Natural killer cell treated with Interleukin-12 subunit alpha and Interleukin-12 subunit beta and Interleukin-15 and Interleukin-18, amount 100 ng/mL, for 72 hours (primary cell): ENCODE data around the gene PTPRA. TPM values are rescaled to one million over a fixed set of nuclear protein-coding genes. Genes with fewer than 3 reads are reported as not detected.

ENCODE experiments used
- ATAC-seq, 2 donors: fragments of 150-1000 bp; cut with Tn5 transposase in 1 of 2; sonication (Bioruptor Pico), chemical (Tn5 transposase) in 1 of 2; 2 replicates each; pipeline ENCODE4 v1.10.0; 2021
- DNase-seq: peaks from one replicate; pipeline ENCODE4 v3.0.0; 2022; ENCODE audit warnings: low spot score
- H3K27ac Mint-ChIP-seq, 2 donors: 1 replicate in 1 of 2; 2 replicates in 1 of 2; pipeline ENCODE4 v1.8.0; 2022; ENCODE audit warnings: mixed read lengths in 2 of 2, mild to moderate bottlenecking in 1 of 2, moderate library complexity in 1 of 2
- H3K27me3 Mint-ChIP-seq, 2 donors: 1 replicate in 1 of 2; 2 replicates in 1 of 2; pipeline ENCODE4 v1.8.0; 2022; ENCODE audit warnings: mixed read lengths in 2 of 2
- H3K36me3 Mint-ChIP-seq: one replicate; pipeline ENCODE4 v1.8.0; 2022; ENCODE audit warnings: mixed read lengths
- H3K4me1 Mint-ChIP-seq, 2 donors: 1 replicate in 1 of 2; 2 replicates in 1 of 2; pipeline ENCODE4 v1.8.0; 2022; ENCODE audit warnings: low read depth in 2 of 2, mixed read lengths in 2 of 2, mild to moderate bottlenecking in 1 of 2
- H3K4me3 Mint-ChIP-seq: one replicate; pipeline ENCODE4 v1.8.0; 2022; ENCODE audit warnings: mixed read lengths
- H3K9me3 Mint-ChIP-seq: 2 replicates; pipeline ENCODE4 v1.8.0; 2022; ENCODE audit warnings: mixed read lengths
- total RNA-seq, 2 donors: library from RNA; stranded (reverse); gene quantifications; one replicate each; pipeline ENCODE4 v1.2.3, GENCODE V29; 2022

Gene PTPRA
- total RNA-seq, 2 donors from 2014 or later = 50.4 to 76.0 TPM

DNA sequence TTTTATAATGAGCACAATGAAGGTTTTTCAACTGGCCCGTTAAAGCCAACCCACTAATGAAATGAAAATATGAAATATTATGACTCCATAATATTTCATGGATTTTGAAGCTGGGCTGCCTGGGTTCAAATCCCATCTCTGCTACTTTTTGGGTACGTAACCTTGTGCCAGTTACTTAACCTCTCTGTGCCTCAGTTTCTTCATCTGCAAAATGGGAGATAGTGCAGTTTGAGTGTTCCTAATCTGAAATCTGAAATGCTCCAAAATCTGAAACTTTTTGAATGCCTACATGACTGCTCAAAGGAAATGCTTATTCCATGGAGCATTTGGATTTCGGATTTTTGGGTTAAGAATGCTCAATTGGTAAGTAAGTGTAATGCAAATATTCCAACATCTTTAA lies 29.5 kb downstream of the PTPRA start:
- ATAC-seq (no peak), DNase-seq (no peak)
- Mint-ChIP-seq H3K4me1 (peaks cover 24 to 31% of the 10 kb centered on the region in 2 donors), H3K27ac (no peak overlapping the region), H3K4me3 (no peak overlapping the region), H3K36me3 (no peaks in the 10 kb centered on the region), H3K27me3 (no peaks in the 10 kb centered on the region), H3K9me3 (no peaks in the 10 kb centered on the region)

DNA sequence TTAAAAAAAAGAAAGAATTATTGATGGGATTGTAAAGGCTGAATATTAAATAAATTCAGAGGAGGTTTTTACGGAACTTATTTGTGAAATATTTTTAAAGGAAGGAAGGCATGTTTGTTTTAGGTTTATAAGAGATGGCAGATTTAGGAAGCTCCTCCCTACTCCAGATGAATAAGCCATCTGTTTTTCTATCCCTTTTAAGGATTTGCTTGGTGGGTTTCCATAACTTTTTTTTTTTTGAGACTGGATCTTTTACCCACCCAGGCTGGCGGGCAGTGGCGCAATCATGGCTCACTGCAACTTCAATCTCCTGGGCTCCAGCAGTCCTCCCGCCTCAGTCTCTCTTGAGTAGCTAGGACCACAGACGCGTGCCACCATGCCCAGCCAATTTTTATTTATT lies 30.4 kb downstream of the PTPRA start:
- H3K4me1 Mint-ChIP-seq = peaks cover 24 to 33% of the 10 kb centered on the region in 2 donors
- H3K9me3 Mint-ChIP-seq = no peaks in the 10 kb centered on the region
- no peak for ATAC-seq

DNA sequence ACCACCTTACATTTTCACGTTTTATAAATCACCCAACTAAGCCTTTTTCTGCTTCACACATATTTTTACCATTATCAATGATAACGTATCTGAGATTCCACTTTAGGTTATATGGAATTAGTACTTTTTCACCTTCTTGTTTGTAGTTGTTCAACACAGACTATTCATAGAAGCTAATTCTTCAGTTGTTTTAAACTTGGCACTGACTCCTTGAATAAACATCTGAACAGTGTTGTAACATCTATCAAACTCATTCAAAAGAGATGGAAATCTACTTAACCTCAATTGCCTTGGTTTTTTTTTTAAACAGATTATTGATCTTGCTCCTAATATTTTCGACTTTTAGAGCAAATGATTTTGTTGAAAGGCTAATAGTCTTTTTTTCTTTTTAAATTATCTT lies 34.2 kb downstream of the PTPRA start:
- ATAC-seq = no peak
- H3K9me3 Mint-ChIP-seq = no peaks in the 10 kb centered on the region
- H3K4me1 Mint-ChIP-seq = peaks cover 5 to 7% of the 10 kb centered on the region in 2 donors
- H3K4me3 Mint-ChIP-seq = no peak overlapping the region
- no peak overlapping the region for H3K27ac Mint-ChIP-seq
- DNase-seq = no peak
- no peaks in the 10 kb centered on the region for H3K27me3 Mint-ChIP-seq
- H3K36me3 Mint-ChIP-seq = no peaks in the 10 kb centered on the region

More for the DNA sequence above, 30.4 kb downstream of the PTPRA start:
- Mint-ChIP-seq H3K4me3 (no peak overlapping the region), H3K36me3 (no peaks in the 10 kb centered on the region), H3K27me3 (no peaks in the 10 kb centered on the region), H3K27ac (no peak overlapping the region)
- no peak for DNase-seq

DNA sequence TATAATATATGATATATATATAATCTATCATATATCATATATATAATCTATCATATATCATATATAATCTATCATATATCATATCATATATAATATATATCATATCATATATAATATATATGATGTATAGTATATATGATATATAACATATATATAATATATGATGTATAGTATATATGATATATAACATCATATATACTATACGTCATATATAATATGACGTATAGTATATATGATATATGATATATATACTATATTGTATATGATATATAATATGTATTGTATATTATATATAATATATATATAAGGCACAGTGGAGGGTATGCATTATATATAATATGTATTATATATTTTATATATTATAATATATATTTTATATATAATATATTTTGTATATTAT lies 36.7 kb downstream of the PTPRA start:
- ATAC-seq (no peak), DNase-seq (no peak)
- Mint-ChIP-seq H3K27me3 (no peaks in the 10 kb centered on the region), H3K9me3 (no peaks in the 10 kb centered on the region), H3K4me1 (peaks cover 5 to 8% of the 10 kb centered on the region in 2 donors), H3K4me3 (no peak overlapping the region), H3K27ac (no peak overlapping the region), H3K36me3 (no peaks in the 10 kb centered on the region)

DNA sequence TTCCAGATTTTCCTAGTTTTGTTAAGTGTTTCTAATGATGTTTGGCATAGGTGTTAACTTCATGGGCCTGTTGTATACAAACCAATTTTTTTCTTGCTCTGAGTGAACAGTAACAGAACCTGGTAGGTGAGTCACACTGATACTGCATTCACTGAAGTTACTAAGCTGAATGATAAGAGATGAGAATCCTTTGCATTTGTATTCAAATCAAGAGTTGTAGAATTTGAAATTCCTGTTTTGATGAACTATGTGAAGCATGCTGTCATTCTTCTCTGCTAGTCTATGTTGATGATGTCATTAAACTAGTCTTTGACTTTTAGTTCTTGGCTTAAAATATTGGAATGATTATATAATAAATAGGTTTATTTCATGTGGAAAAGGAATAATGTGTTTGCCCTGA lies 37.9 kb downstream of the PTPRA start:
- H3K36me3 Mint-ChIP-seq = no peaks in the 10 kb centered on the region

DNA sequence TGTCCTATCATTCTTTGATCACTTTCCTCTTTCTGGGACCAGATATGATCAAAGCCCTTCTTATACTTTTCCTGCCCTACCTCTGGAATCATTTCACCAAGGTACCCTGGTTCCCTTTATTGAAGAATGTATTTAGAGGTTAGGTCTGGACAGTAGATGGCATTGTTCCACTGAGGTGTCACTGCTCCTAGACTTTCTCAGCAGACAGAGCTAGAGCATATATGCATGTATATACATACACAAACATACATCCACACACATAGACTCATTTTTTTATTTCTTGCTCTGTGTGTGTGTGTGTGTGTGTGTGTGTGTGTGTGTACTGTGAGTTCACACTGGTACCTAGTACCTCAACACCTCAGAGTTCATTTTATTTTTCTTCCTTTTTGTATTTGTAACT lies 40.9 kb downstream of the PTPRA start:
- Mint-ChIP-seq H3K27me3 (no peaks in the 10 kb centered on the region), H3K27ac (peak overlapping the region in 1 of 2 donors; percentile 47), H3K9me3 (no peaks in the 10 kb centered on the region), H3K4me1 (peaks cover 16 to 20% of the 10 kb centered on the region in 2 donors), H3K36me3 (no peaks in the 10 kb centered on the region), H3K4me3 (no peak overlapping the region)
- no peak for ATAC-seq
- no peak for DNase-seq

More for the DNA sequence above, 37.9 kb downstream of the PTPRA start:
- DNase-seq = no peak
- Mint-ChIP-seq H3K27ac (no peak overlapping the region), H3K9me3 (no peaks in the 10 kb centered on the region), H3K4me3 (no peak overlapping the region), H3K4me1 (peaks cover 10% of the 10 kb centered on the region in 2 donors), H3K27me3 (no peaks in the 10 kb centered on the region)
- ATAC-seq = peak in 1 of 2 donors; percentile 84

DNA sequence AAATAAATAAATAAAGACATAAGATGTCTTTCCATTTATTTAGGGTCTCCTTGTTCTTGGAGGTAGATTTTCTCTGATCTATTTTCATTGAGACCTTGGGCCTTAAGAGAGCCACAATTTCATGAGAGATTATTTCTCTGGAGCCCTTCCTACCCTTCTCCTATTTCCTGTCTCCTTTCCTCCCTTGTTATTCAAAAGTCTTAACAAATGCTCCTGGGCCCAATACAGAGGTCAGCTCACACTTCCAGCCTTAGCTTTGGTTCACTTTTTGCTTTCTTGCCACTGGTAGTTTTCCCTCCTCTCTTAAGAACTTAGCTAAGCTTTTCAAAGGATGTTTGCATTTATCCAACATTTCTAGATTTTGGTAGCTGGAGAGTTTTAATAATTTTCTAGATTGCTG lies 44.0 kb downstream of the PTPRA start:
- DNase-seq (no peak), ATAC-seq (no peak)
- H3K9me3 Mint-ChIP-seq = no peaks in the 10 kb centered on the region
- no peaks in the 10 kb centered on the region for H3K36me3 Mint-ChIP-seq
- H3K27ac Mint-ChIP-seq = no peak overlapping the region
- H3K4me1 Mint-ChIP-seq = peaks cover 22 to 34% of the 10 kb centered on the region in 2 donors
- H3K27me3 Mint-ChIP-seq = no peaks in the 10 kb centered on the region
- H3K4me3 Mint-ChIP-seq = no peak overlapping the region

DNA sequence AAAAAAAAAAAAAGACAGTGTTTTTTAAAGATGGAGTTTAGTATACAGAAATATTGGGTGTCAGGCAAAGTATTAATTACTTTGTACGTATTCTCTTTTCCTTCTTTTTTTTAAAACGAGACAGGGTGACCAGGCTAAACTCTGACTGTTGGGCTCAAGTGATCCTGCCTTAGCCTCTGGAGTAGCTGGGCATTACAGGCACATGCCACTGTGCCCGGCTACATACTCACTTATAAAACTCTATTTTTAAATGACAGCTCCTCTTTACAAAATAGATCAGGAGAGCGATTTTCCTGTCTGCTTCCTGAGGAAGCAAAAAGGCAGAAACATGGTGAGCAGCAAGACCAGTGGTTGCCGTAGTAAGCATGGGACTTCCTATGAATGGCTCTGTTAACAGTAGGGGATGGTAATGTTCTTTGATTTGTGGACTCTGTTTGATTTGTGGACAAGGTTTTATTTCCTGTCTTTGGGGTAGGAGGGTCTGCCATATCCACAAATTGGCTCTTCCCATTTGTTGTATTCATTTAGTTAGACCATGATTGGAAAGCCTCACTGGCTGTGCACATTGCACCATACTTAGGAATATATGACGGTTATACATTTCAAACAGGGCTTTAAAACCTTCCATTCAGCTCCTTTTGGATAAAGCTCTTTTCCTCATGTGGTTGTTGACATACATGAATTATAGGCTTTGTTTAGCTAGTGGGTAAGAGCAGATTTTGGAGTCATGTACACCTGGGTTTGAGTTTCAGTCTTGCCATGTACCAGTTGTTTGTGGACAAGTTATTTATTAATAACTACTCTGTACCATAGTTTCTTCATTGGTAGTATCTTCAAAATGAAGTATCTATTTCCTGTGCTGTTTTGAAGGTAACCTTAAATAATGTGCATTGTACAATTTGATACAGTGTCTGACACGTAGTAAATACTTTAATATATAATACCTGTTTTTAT lies 45.1 kb downstream of the PTPRA start:
- ATAC-seq (no peak), DNase-seq (no peak)
- Mint-ChIP-seq H3K9me3 (no peaks in the 10 kb centered on the region), H3K36me3 (no peaks in the 10 kb centered on the region), H3K27me3 (no peaks in the 10 kb centered on the region), H3K4me3 (no peak overlapping the region), H3K4me1 (peaks cover 22 to 34% of the 10 kb centered on the region in 2 donors), H3K27ac (no peak overlapping the region)

DNA sequence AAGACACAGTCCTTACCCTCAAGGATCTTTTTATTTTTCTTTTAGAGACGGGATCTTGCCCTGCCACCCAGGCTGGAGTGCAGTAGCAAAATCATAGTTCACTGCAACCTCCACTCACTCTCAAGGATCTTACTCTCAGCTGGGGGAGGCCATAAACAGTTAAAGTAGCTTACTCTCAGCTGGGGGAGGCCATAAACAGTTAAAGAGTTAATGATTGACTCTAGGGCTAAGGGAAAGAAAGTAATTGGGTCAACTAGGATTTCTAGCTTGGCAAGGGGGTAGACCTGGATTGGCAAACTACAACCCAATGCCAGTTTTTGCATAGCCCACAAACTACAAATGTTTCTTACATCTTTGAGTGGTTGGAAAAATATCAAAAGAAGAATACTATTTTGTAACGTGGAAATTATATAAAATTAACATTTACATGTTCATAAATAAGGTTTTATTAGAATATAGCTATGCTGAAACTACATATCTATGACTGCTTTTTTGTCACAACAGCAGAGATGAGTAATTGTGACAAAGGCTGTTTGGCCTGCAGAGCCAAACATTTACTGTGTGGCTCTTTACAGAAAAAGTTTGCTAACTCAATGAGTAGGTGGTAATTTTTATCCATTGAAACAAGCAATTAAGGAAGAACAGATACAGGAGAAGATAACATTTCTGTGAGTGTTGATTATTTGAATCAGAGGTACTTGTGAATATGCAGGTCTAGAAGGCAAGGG lies 46.4 kb downstream of the PTPRA start:
- Mint-ChIP-seq H3K36me3 (peaks cover 5% of the 10 kb centered on the region), H3K4me3 (no peak overlapping the region), H3K27ac (peak overlapping the region in 1 of 2 donors; percentile 13), H3K27me3 (no peaks in the 10 kb centered on the region), H3K9me3 (no peaks in the 10 kb centered on the region), H3K4me1 (peaks cover 22 to 35% of the 10 kb centered on the region in 2 donors)
- DNase-seq (no peak), ATAC-seq (no peak)

DNA sequence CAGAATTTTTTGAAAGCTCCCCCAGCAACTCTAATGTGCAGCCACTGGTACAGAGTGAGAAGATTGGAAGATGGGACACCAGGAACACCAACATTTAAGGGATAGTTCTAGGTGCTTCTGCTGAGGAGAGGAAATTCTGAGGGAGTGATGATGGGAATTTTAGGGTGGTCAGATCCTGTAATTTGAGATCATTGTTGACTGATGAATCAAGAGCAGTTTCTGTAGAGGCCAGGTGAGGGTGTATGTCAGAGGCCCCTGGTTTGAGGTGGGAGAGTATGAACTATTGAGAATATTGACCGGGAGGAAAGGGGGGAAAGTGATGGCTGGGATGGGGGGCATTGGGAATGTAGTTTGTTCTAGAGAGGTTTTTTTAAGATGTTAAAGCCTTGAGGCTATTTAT lies 47.2 kb downstream of the PTPRA start:
- Mint-ChIP-seq H3K4me1 (peaks cover 17 to 33% of the 10 kb centered on the region in 2 donors), H3K27me3 (no peaks in the 10 kb centered on the region), H3K27ac (peak overlapping the region in 1 of 2 donors; percentile 13), H3K9me3 (no peaks in the 10 kb centered on the region), H3K36me3 (peaks cover 11% of the 10 kb centered on the region), H3K4me3 (no peak overlapping the region)
- no peak for ATAC-seq
- no peak for DNase-seq

DNA sequence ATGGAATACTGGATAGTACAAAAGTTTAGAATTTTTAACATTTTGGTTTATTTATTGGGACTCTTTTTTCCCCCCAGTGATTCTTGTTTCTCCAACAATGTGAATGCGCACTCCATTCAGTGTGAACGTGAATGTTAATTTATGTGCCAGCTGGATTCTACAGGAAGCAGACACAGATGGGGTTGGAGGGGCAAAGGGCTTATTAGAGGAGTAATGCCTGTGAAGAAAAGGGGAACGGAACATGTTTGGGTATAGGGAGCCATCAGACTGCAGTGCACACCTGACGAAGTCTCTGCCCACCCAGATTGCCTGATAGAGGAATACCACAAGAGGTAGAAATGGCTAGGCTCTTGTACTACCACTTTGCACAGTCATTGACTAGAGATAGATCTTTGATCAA lies 48.2 kb downstream of the PTPRA start:
- Mint-ChIP-seq H3K4me1 (peaks cover 17 to 33% of the 10 kb centered on the region in 2 donors), H3K27me3 (no peaks in the 10 kb centered on the region), H3K9me3 (no peaks in the 10 kb centered on the region), H3K27ac (no peak overlapping the region), H3K4me3 (no peak overlapping the region), H3K36me3 (peaks cover 16% of the 10 kb centered on the region)
- ATAC-seq (no peak), DNase-seq (no peak)

DNA sequence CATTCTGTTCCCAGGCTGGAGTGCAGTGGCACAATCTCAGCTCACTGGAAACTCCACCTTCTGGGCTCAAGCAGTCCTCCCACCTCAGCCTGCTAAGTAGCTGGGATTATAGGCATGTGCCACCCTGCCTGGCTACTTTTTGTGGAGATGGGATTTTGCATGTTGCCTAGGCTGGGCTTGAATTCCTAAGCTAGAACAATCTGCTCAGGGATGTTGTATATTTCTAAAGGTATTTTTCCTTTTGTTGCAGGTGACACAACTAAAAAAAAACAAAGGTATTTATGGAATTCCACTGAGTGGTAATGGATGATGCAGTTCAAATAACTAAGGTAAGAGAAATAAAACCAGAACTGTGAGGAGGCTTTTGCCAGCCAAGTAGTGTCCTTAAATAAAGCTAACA lies 49.7 kb downstream of the PTPRA start:
- no peaks in the 10 kb centered on the region for H3K27me3 Mint-ChIP-seq
- H3K4me1 Mint-ChIP-seq = peaks cover 17 to 30% of the 10 kb centered on the region in 2 donors
- peaks cover 16% of the 10 kb centered on the region for H3K36me3 Mint-ChIP-seq
- no peak overlapping the region for H3K27ac Mint-ChIP-seq
- DNase-seq = no peak
- no peaks in the 10 kb centered on the region for H3K9me3 Mint-ChIP-seq
- no peak overlapping the region for H3K4me3 Mint-ChIP-seq
- no peak for ATAC-seq

DNA sequence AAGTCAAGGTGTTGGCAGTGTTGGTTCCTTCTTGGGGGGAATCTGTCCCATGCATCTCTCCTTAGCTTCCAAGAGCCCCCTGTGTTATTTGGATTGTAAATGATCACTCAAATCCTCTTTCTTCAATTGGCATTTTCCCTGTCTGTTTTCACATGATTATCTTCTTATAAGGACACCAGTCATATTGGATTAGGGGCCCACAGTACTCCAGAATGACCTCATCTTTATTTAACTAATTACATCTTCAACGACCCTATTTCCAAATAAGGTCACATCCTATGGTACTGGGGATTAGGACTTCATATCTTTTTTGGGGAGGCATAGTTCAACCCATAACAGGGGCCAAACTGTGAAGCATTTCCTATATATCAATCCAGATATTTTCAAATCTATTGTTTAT lies 57.3 kb downstream of the PTPRA start:
- peaks cover 0 to 6% of the 10 kb centered on the region in 2 donors for H3K4me1 Mint-ChIP-seq
- H3K9me3 Mint-ChIP-seq = no peaks in the 10 kb centered on the region
- no peak overlapping the region for H3K27ac Mint-ChIP-seq
- ATAC-seq (no peak), DNase-seq (no peak)
- peaks cover 6% of the 10 kb centered on the region for H3K36me3 Mint-ChIP-seq
- no peaks in the 10 kb centered on the region for H3K27me3 Mint-ChIP-seq
- H3K4me3 Mint-ChIP-seq = no peak overlapping the region

DNA sequence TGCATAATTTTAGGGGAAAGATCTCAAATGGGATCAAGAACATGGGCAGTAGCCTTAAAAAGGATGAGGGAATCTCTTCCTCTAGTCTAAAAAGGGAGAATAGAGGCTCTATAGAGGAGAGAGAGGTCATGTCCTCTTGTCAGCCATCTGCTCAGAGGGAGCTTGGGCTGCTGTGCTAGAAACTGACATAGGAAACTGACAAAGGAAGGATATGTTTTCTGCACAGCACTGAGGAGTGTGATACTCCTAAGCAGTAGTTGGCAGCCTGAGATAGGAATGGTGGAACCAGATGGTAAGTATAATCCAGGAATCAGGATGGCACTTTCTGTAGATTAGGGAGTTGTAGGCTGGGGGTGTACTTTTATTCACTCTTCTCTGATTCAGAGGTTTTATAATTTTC lies 59.2 kb downstream of the PTPRA start:
- H3K27me3 Mint-ChIP-seq = no peaks in the 10 kb centered on the region
- no peak for ATAC-seq
- peaks cover 0 to 3% of the 10 kb centered on the region in 2 donors for H3K4me1 Mint-ChIP-seq
- H3K36me3 Mint-ChIP-seq = no peaks in the 10 kb centered on the region
- no peaks in the 10 kb centered on the region for H3K9me3 Mint-ChIP-seq
- H3K4me3 Mint-ChIP-seq = no peak overlapping the region
- no peak overlapping the region for H3K27ac Mint-ChIP-seq
- DNase-seq = no peak
